Spleen (tissue), 11 donors: ENCODE measurements around the gene UBXN1. TPM values are rescaled to one million over a fixed set of nuclear protein-coding genes. Genes with fewer than 3 reads are reported as not detected.

ENCODE experiments used
- DNase-seq: peaks from one replicate; pipeline ENCODE4 v3.0.0-alpha.2; 2020
- H3K27ac ChIP-seq, 8 donors: fragments of 200-600 bp; sonication (generic) in 7 of 8; 1 replicate in 4 of 8; 2 replicates in 4 of 8; pipeline versions ENCODE4 v1.5.0 to v1.8.0; 2016 to 2021; ENCODE audit warnings: inconsistent platforms in 4 of 8, mild to moderate bottlenecking in 4 of 8, moderate library complexity in 1 of 8
- H3K27me3 ChIP-seq, 7 donors: fragments of 200-600 bp; sonication (generic) in 6 of 7; replicated peaks in 1 of 7; 1 replicate in 4 of 7; 2 replicates in 3 of 7; pipeline versions ENCODE4 v1.5.0 to v1.8.0; 2016 to 2021; ENCODE audit warnings: inconsistent platforms in 3 of 7, mild to moderate bottlenecking in 1 of 7
- H3K36me3 ChIP-seq, 6 donors: fragments of 200-600 bp; sonication (generic) in 5 of 6; 1 replicate in 4 of 6; 2 replicates in 2 of 6; pipeline versions ENCODE4 v1.5.0 to v1.8.0; 2016 to 2021; ENCODE audit warnings: inconsistent platforms in 2 of 6
- H3K4me1 ChIP-seq, 6 donors: fragments of 200-600 bp; sonication (generic) in 5 of 6; 1 replicate in 3 of 6; 2 replicates in 3 of 6; pipeline versions ENCODE4 v1.5.0 to v1.8.0; 2016 to 2021; ENCODE audit warnings: inconsistent platforms in 3 of 6
- H3K4me3 ChIP-seq, 8 donors: fragments of 200-600 bp; sonication (generic) in 7 of 8; 1 replicate in 4 of 8; 2 replicates in 4 of 8; pipeline versions ENCODE4 v1.5.0 to v1.8.0; 2016 to 2021; ENCODE audit warnings: inconsistent platforms in 4 of 8, mild to moderate bottlenecking in 4 of 8, moderate library complexity in 2 of 8
- H3K9me3 ChIP-seq, 8 donors: fragments of 200-600 bp; sonication (generic) in 7 of 8; 1 replicate in 4 of 8; 2 replicates in 4 of 8; pipeline versions ENCODE4 v1.5.0 to v1.8.0; 2016 to 2021; ENCODE audit warnings: inconsistent platforms in 4 of 8
- CTCF ChIP-seq, 11 experiments: fragments of 200-600 bp in 7 of 11; fragments of 450-650 bp in 4 of 11; sonication (generic) in 4 of 11; IDR thresholded peaks in 8 of 11; conservative IDR thresholded peaks in 3 of 11; 1 replicate in 7 of 11; 2 replicates in 4 of 11; pipeline versions ENCODE4 v1.4.0 to v1.8.0; 2016 to 2021; ENCODE audit warnings: antibody characterized with exemption in 11 of 11, inconsistent platforms in 4 of 11, mild to moderate bottlenecking in 1 of 11
- POLR2A ChIP-seq, 3 donors: fragments of 450-650 bp; IDR thresholded peaks; one replicate each; pipeline ENCODE4 v1.5.1; 2017; ENCODE audit warnings: antibody characterized with exemption in 3 of 3, mild to moderate bottlenecking in 1 of 3
- POLR2AphosphoS5 ChIP-seq, 3 donors: sonication (generic); formaldehyde crosslinking; IDR thresholded peaks; one replicate each; pipeline ENCODE4 v1.5.1; 2017; ENCODE audit warnings: antibody characterized with exemption in 3 of 3
- WGBS, 5 donors: extraction: QIAGEN DNeasy Blood & Tissue Kit in 3 of 5; methylation state at CpG; one replicate each; pipeline versions ENCODE4 v1.1.5 to v1.1.7; 2013 to 2018; 5-methylcytosine and 5-hydroxymethylcytosine counted together
- intact Hi-C: fragments of 100-400 bp; cut with DNase I; formaldehyde crosslinking; loops from one replicate; pipeline ENCODE4 v1.15.0; 2023; ENCODE audit warnings: low total_unique reads
- polyA plus RNA-seq, 3 donors: library from polyadenylated mRNA; stranded (reverse); fragments of 200-250 nt; gene quantifications; one replicate each; pipeline ENCODE4 v1.2.1, GENCODE V29; 2013
- small RNA-seq, 4 donors: library from RNA; depleted of rRNA; stranded (forward); fragments of <200 nt; gene quantifications; one replicate each; pipeline ENCODE3, GENCODE V24; 2016
- total RNA-seq, 7 donors: library from RNA; depleted of rRNA in 3 of 7; stranded (reverse); fragments of >200 nt in 3 of 7; fragmentation: NEBNext Ultra II Directional in 4 of 7; extraction: Animal tissue kit (Norgen Biotek cat#: 25700) in 4 of 7; gene quantifications; one replicate each; pipeline versions ENCODE4 v1.1.0 to v1.2.1, GENCODE V29; 2016 to 2021
- donor health status: healthy with polysubstance abuse.
- donor health status: DM: no; HTN: no; CAD: no; lungs with moderate emphysema.
- donor health status: DM: no; HTN: no; CAD: no.
- donor health status: Bipolar disorder and iron deficiency.
- donor health status: healthy.
- donor health status: DM: no; HTN: no; CAD: no.
- donor health status: DM: yes; HTN: yes; CAD: no.

Gene UBXN1
- total and polyA plus RNA-seq, 10 donors, result 93.8 to 209 (median 130) TPM

GRCh38 chr11:62632492-62632891 lies 46.4 kb downstream of the UBXN1 start:
- no peaks in the 10 kb centered on the region for H3K9me3 ChIP-seq
- peaks cover 0 to 28% (median 3%) of the 10 kb centered on the region in 6 donors for H3K4me1 ChIP-seq
- H3K27ac ChIP-seq, result no peak overlapping the region
- TF ChIP-seq CTCF (IDR thresholded peaks at IDR 0.05 in 8 of 11, conservative IDR thresholded peaks at IDR 0.05 in 3 of 11), result no peak
- DNase-seq, result no peak
- H3K36me3 ChIP-seq, result peaks cover 9 to 100% (median 94%) of the 10 kb centered on the region in 6 donors
- WGBS, 5 donors, result 91 to 97% (median 96%) methylated on average over 6 of the region's 6 CpGs
- H3K27me3 ChIP-seq, result no peaks in the 10 kb centered on the region
- intact Hi-C loops, result no loop called here
- H3K4me3 ChIP-seq, result no peak overlapping the region

- no peak for DNase-seq
- WGBS, 5 donors, result 79 to 92% (median 90%) methylated on average over 3 of the region's 3 CpGs
- H3K9me3 ChIP-seq, result no peaks in the 10 kb centered on the region
- H3K27me3 ChIP-seq, result no peaks in the 10 kb centered on the region
- peaks cover 14 to 84% (median 77%) of the 10 kb centered on the region in 6 donors for H3K36me3 ChIP-seq
- TF ChIP-seq POLR2AphosphoS5 (IDR thresholded peaks at IDR 0.05), result no peak
- TF ChIP-seq CTCF (IDR thresholded peaks at IDR 0.05 in 8 of 11, conservative IDR thresholded peaks at IDR 0.05 in 3 of 11), result no peak
- TF ChIP-seq POLR2A (IDR thresholded peaks at IDR 0.05), result no peak
- intact Hi-C loops, result no loop called here
- no peak overlapping the region for H3K27ac ChIP-seq
- peaks cover 0 to under 1% (median 0%) of the 10 kb centered on the region in 6 donors for H3K4me1 ChIP-seq
- no peak overlapping the region for H3K4me3 ChIP-seq
Observed at GRCh38 chr11:62627713-62628112, 51.2 kb downstream of the UBXN1 start.

Small RNA genes within 50 kb of the gene (small RNA-seq; reads per million reads assigned to genes)
- gene SNORA57, result 0 reads per million in 4 donors

Other genes starting within 250 kb of the UBXN1 start
- 100 to 1,000 TPM; 168 to 370 (median 289) TPM for gene AHNAK, start 132.3 kb downstream of the UBXN1 start, total RNA-seq
- gene AHNAK, start 132.3 kb downstream of the UBXN1 start, polyA plus RNA-seq, result 10 to 100 TPM; 11.8 to 24.0 (median 12.0) TPM
- 1,000 to 10,000 TPM in 6 of 7 donors, 100 to 1,000 TPM in 1; 989 to 1,475 (median 1,270) TPM for gene EEF1G, start 105.2 kb downstream of the UBXN1 start, total RNA-seq
- gene EEF1G, start 105.2 kb downstream of the UBXN1 start, polyA plus RNA-seq, result 1,000 to 10,000 TPM; 2,364 to 2,501 (median 2,474) TPM
- 10 to 100 TPM; 14.4 to 30.9 (median 20.1) TPM for gene TUT1, start 87.5 kb downstream of the UBXN1 start, total RNA-seq
- 10 to 100 TPM; 14.5 to 24.1 (median 16.1) TPM for gene TUT1, start 87.5 kb downstream of the UBXN1 start, polyA plus RNA-seq
- gene MTA2, start 77.2 kb downstream of the UBXN1 start, total RNA-seq, result 100 to 1,000 TPM; 102 to 154 (median 114) TPM
- 10 to 100 TPM; 55.3 to 94.6 (median 58.5) TPM for gene MTA2, start 77.2 kb downstream of the UBXN1 start, polyA plus RNA-seq
- 100 to 1,000 TPM in 5 of 7 donors, 10 to 100 TPM in 2; 46.7 to 159 (median 116) TPM for gene EML3, start 66.3 kb downstream of the UBXN1 start, total RNA-seq
- gene EML3, start 66.3 kb downstream of the UBXN1 start, polyA plus RNA-seq, result 100 to 1,000 TPM in 1 of 3 donors, 10 to 100 TPM in 2; 51.0 to 116 (median 78.6) TPM
- gene ROM1, start 65.8 kb downstream of the UBXN1 start, total RNA-seq, result 1 to 10 TPM; 4.3 to 8.8 (median 5.6) TPM
- 10 to 100 TPM in 1 of 3 donors, 1 to 10 TPM in 2; 4.2 to 15.0 (median 6.1) TPM for gene ROM1, start 65.8 kb downstream of the UBXN1 start, polyA plus RNA-seq
- gene B3GAT3, start 57.1 kb downstream of the UBXN1 start, total RNA-seq, result 10 to 100 TPM; 25.2 to 43.7 (median 37.1) TPM
- 10 to 100 TPM; 41.9 to 65.7 (median 63.1) TPM for gene B3GAT3, start 57.1 kb downstream of the UBXN1 start, polyA plus RNA-seq
- gene GANAB, start 32.5 kb downstream of the UBXN1 start, total RNA-seq, result 100 to 1,000 TPM; 122 to 245 (median 198) TPM
- 10 to 100 TPM; 49.0 to 72.4 (median 53.6) TPM for gene GANAB, start 32.5 kb downstream of the UBXN1 start, polyA plus RNA-seq
- gene INTS5, start 25.8 kb downstream of the UBXN1 start, total RNA-seq, result 10 to 100 TPM; 16.9 to 34.5 (median 24.8) TPM
- 10 to 100 TPM in 1 of 3 donors, 1 to 10 TPM in 2; 4.4 to 13.7 (median 7.0) TPM for gene INTS5, start 25.8 kb downstream of the UBXN1 start, polyA plus RNA-seq
- gene C11orf98, start 13.9 kb downstream of the UBXN1 start, total RNA-seq, result 10 to 100 TPM; 30.9 to 43.7 (median 42.5) TPM
- 100 to 1,000 TPM; 144 to 164 (median 152) TPM for gene C11orf98, start 13.9 kb downstream of the UBXN1 start, polyA plus RNA-seq
- 10 to 100 TPM in 6 of 7 donors, 1 to 10 TPM in 1; 3.0 to 19.4 (median 13.2) TPM for gene CSKMT, start 13.8 kb downstream of the UBXN1 start, total RNA-seq
- gene CSKMT, start 13.8 kb downstream of the UBXN1 start, polyA plus RNA-seq, result 10 to 100 TPM; 32.6 to 59.4 (median 40.3) TPM
- 1 to 10 TPM; 4.9 to 6.5 (median 5.9) TPM for gene UQCC3, start 7.4 kb downstream of the UBXN1 start, total RNA-seq
- 10 to 100 TPM; 20.2 to 23.7 (median 23.3) TPM for gene UQCC3, start 7.4 kb downstream of the UBXN1 start, polyA plus RNA-seq
- 10 to 100 TPM in 6 of 7 donors, 1 to 10 TPM in 1; 10.0 to 20.2 (median 12.8) TPM for gene LBHD1, start 6.8 kb downstream of the UBXN1 start, total RNA-seq
- 10 to 100 TPM in 2 of 3 donors, 1 to 10 TPM in 1; 7.3 to 21.2 (median 15.1) TPM for gene LBHD1, start 6.8 kb downstream of the UBXN1 start, polyA plus RNA-seq
- gene LRRN4CL, start 10.5 kb upstream of the UBXN1 start, total RNA-seq, result not detected
- gene LRRN4CL, start 10.5 kb upstream of the UBXN1 start, polyA plus RNA-seq, result under 1 TPM; 0.04 to 0.48 (median 0.17) TPM
- 10 to 100 TPM; 25.6 to 66.0 (median 34.4) TPM for gene BSCL2, start 28.4 kb upstream of the UBXN1 start, total RNA-seq
- 10 to 100 TPM; 47.7 to 62.6 (median 47.8) TPM for gene BSCL2, start 28.4 kb upstream of the UBXN1 start, polyA plus RNA-seq
- gene GNG3, start 28.6 kb upstream of the UBXN1 start, total RNA-seq, result not detected
- under 1 TPM in 2 of 3 donors, not detected in 1; 0.12 to 0.13 TPM for gene GNG3, start 28.6 kb upstream of the UBXN1 start, polyA plus RNA-seq
- 10 to 100 TPM; 39.3 to 62.8 (median 48.5) TPM for gene HNRNPUL2, start 48.4 kb upstream of the UBXN1 start, total RNA-seq
- 10 to 100 TPM; 26.4 to 37.1 (median 29.3) TPM for gene HNRNPUL2, start 48.4 kb upstream of the UBXN1 start, polyA plus RNA-seq
- gene TTC9C, start 49.4 kb upstream of the UBXN1 start, total RNA-seq, result 10 to 100 TPM; 25.4 to 47.1 (median 30.5) TPM
- gene TTC9C, start 49.4 kb upstream of the UBXN1 start, polyA plus RNA-seq, result 10 to 100 TPM; 27.8 to 35.6 (median 33.4) TPM
- 10 to 100 TPM in 5 of 7 donors, 1 to 10 TPM in 2; 6.6 to 14.5 (median 11.1) TPM for gene ZBTB3, start 75.1 kb upstream of the UBXN1 start, total RNA-seq
- gene ZBTB3, start 75.1 kb upstream of the UBXN1 start, polyA plus RNA-seq, result 1 to 10 TPM; 3.2 to 4.9 (median 3.9) TPM
- 10 to 100 TPM; 52.1 to 74.0 (median 60.2) TPM for gene POLR2G, start 82.5 kb upstream of the UBXN1 start, total RNA-seq
- gene POLR2G, start 82.5 kb upstream of the UBXN1 start, polyA plus RNA-seq, result 100 to 1,000 TPM; 129 to 153 (median 135) TPM
- 10 to 100 TPM; 16.6 to 28.8 (median 23.7) TPM for gene TAF6L, start 92.3 kb upstream of the UBXN1 start, total RNA-seq
- gene TAF6L, start 92.3 kb upstream of the UBXN1 start, polyA plus RNA-seq, result 10 to 100 TPM; 11.9 to 37.5 (median 21.1) TPM
- gene TMEM179B, start 108.3 kb upstream of the UBXN1 start, total RNA-seq, result 10 to 100 TPM; 39.0 to 80.8 (median 48.3) TPM
- 10 to 100 TPM; 46.1 to 57.1 (median 54.6) TPM for gene TMEM179B, start 108.3 kb upstream of the UBXN1 start, polyA plus RNA-seq
- gene TMEM223, start 112.9 kb upstream of the UBXN1 start, total RNA-seq, result 10 to 100 TPM; 11.2 to 27.8 (median 13.6) TPM
- 10 to 100 TPM; 19.0 to 32.8 (median 25.0) TPM for gene TMEM223, start 112.9 kb upstream of the UBXN1 start, polyA plus RNA-seq
- gene NXF1, start 126.4 kb upstream of the UBXN1 start, total RNA-seq, result 100 to 1,000 TPM in 4 of 7 donors, 10 to 100 TPM in 3; 87.7 to 125 (median 118) TPM
- gene NXF1, start 126.4 kb upstream of the UBXN1 start, polyA plus RNA-seq, result 100 to 1,000 TPM in 2 of 3 donors, 10 to 100 TPM in 1; 83.1 to 271 (median 194) TPM
- gene STX5, start 153.0 kb upstream of the UBXN1 start, total RNA-seq, result 10 to 100 TPM; 40.5 to 50.7 (median 43.7) TPM
- gene STX5, start 153.0 kb upstream of the UBXN1 start, polyA plus RNA-seq, result 10 to 100 TPM; 20.9 to 27.0 (median 23.5) TPM
- not detected for gene TEX54, start 153.8 kb upstream of the UBXN1 start, total RNA-seq
- not detected for gene TEX54, start 153.8 kb upstream of the UBXN1 start, polyA plus RNA-seq
- 10 to 100 TPM; 29.0 to 62.2 (median 46.4) TPM for gene WDR74, start 160.5 kb upstream of the UBXN1 start, total RNA-seq
- 10 to 100 TPM; 56.0 to 66.2 (median 60.1) TPM for gene WDR74, start 160.5 kb upstream of the UBXN1 start, polyA plus RNA-seq
- gene SLC3A2, start 201.8 kb upstream of the UBXN1 start, total RNA-seq, result 100 to 1,000 TPM; 102 to 138 (median 114) TPM
- gene SLC3A2, start 201.8 kb upstream of the UBXN1 start, polyA plus RNA-seq, result 10 to 100 TPM; 48.7 to 58.4 (median 52.8) TPM
- not detected for gene CHRM1, start 242.3 kb upstream of the UBXN1 start, total RNA-seq
- gene CHRM1, start 242.3 kb upstream of the UBXN1 start, polyA plus RNA-seq, result not detected